Right lobe of liver (tissue), 6 donors: ENCODE data around the gene CLCN1. TPM values are rescaled to one million over a fixed set of nuclear protein-coding genes. Genes with fewer than 3 reads are reported as not detected.
"Not testable (repeated sequence)": the region's sequence is repeated elsewhere in the genome, so short reads cannot be mapped to it uniquely, and the experiment has no call there.

Source experiments
- ATAC-seq, 4 donors: fragments of 200-7000 bp; cut with Tn5 transposase; one replicate each; pipeline ENCODE4 v1.9.1; 2020; ENCODE audit warnings: mild to moderate bottlenecking in 4 of 4, moderate library complexity in 4 of 4
- DNase-seq, 3 donors: peaks; one replicate each; pipeline ENCODE4 v3.0.0-alpha.2; 2020
- H3K27ac ChIP-seq, 3 donors: fragments of 200-600 bp; one replicate each; pipeline ENCODE4 v1.8.0; 2022
- H3K27me3 ChIP-seq, 2 donors: fragments of 200-600 bp; one replicate each; pipeline ENCODE4 v1.8.0; 2022
- H3K36me3 ChIP-seq, 4 donors: fragments of 200-600 bp; sonication (generic) in 1 of 4; one replicate each; pipeline versions ENCODE4 v1.5.1 to v1.8.0; 2017 to 2022; ENCODE audit warnings: control low read depth in 1 of 4
- H3K4me1 ChIP-seq, 4 donors: fragments of 200-600 bp; sonication (generic) in 1 of 4; one replicate each; pipeline versions ENCODE4 v1.5.1 to v1.8.0; 2017 to 2022; ENCODE audit warnings: control low read depth in 1 of 4
- H3K4me3 ChIP-seq, 3 donors: fragments of 200-600 bp; one replicate each; pipeline ENCODE4 v1.8.0; 2022
- H3K9me3 ChIP-seq, 4 donors: fragments of 200-600 bp; sonication (generic) in 1 of 4; one replicate each; pipeline versions ENCODE4 v1.5.1 to v1.8.0; 2017 to 2022; ENCODE audit warnings: control low read depth in 1 of 4
- POLR2A ChIP-seq: fragments of 450-650 bp; IDR thresholded peaks from one replicate; pipeline ENCODE4 v1.6.1; 2017; ENCODE audit warnings: antibody characterized with exemption, mild to moderate bottlenecking
- WGBS: methylation state at CpG from one replicate; pipeline ENCODE4 v1.1.6; 2018; ENCODE audit warnings: low coverage, low lambda C conversion rate; ENCODE audit not compliant: insufficient coverage; ENCODE audit errors: missing lambda C conversion rate; 5-methylcytosine and 5-hydroxymethylcytosine counted together
- intact Hi-C, 2 donors: fragments of 100-400 bp; cut with DNase I; formaldehyde crosslinking; loops; one replicate each; pipeline versions ENCODE4 v1.11.2 to v1.14.1; 2022
- total RNA-seq, 6 experiments: library from RNA; depleted of rRNA in 2 of 6; stranded (reverse); fragments of >200 nt in 2 of 6; fragmentation: NEBNext Ultra II Directional in 3 of 6; extraction: Animal tissue kit (Norgen Biotek cat#: 25700) in 3 of 6; gene quantifications; one replicate each; pipeline versions ENCODE4 v1.1.0 to v1.2.4, GENCODE V29; 2016 to 2023
- TF ChIP-seq, protein P1 (sequence below), 4 donors: fragments of 200-600 bp in 3 of 4; fragments of 450-650 bp in 1 of 4; IDR thresholded peaks; one replicate each; pipeline versions ENCODE4 v1.5.1 to v1.8.0; 2016 to 2022; ENCODE audit warnings: antibody characterized with exemption in 4 of 4, mild to moderate bottlenecking in 2 of 4
- donor health status: DM: no; HTN: yes; CAD: no.
- donor health status: DM: no; HTN: no; CAD: no.
- donor health status: DM: no; HTN: no; CAD: no.
- donor health status: DM: no; HTN: yes; CAD: no.
- donor health status: DM: no; HTN: yes; CAD: no.

Gene CLCN1
- total RNA-seq, 6 experiments from 2014 or later = not detected

- H3K4me3 ChIP-seq = no peak overlapping the region
- peak in 1 of 3 donors; percentile 53 for DNase-seq
- H3K27me3 ChIP-seq = no peaks in the 10 kb centered on the region
- no peaks in the 10 kb centered on the region for H3K9me3 ChIP-seq
- no peak overlapping the region for H3K27ac ChIP-seq
- TF ChIP-seq POLR2A = no peak
- TF ChIP-seq, protein P1, sequence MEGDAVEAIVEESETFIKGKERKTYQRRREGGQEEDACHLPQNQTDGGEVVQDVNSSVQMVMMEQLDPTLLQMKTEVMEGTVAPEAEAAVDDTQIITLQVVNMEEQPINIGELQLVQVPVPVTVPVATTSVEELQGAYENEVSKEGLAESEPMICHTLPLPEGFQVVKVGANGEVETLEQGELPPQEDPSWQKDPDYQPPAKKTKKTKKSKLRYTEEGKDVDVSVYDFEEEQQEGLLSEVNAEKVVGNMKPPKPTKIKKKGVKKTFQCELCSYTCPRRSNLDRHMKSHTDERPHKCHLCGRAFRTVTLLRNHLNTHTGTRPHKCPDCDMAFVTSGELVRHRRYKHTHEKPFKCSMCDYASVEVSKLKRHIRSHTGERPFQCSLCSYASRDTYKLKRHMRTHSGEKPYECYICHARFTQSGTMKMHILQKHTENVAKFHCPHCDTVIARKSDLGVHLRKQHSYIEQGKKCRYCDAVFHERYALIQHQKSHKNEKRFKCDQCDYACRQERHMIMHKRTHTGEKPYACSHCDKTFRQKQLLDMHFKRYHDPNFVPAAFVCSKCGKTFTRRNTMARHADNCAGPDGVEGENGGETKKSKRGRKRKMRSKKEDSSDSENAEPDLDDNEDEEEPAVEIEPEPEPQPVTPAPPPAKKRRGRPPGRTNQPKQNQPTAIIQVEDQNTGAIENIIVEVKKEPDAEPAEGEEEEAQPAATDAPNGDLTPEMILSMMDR (IDR thresholded peaks at IDR 0.05) = no peak
- H3K36me3 ChIP-seq = peaks cover 0 to 42% (median 19%) of the 10 kb centered on the region in 4 donors
- WGBS = 82% methylated on average over 9 of the region's 15 CpGs
- intact Hi-C loops = no loop called here
- H3K4me1 ChIP-seq = peaks cover 0 to 56% (median 31%) of the 10 kb centered on the region in 4 donors
- ATAC-seq = no peak
Observed at GRCh38 chr7:143389316-143390103, 73.6 kb downstream of the CLCN1 start.

DNA sequence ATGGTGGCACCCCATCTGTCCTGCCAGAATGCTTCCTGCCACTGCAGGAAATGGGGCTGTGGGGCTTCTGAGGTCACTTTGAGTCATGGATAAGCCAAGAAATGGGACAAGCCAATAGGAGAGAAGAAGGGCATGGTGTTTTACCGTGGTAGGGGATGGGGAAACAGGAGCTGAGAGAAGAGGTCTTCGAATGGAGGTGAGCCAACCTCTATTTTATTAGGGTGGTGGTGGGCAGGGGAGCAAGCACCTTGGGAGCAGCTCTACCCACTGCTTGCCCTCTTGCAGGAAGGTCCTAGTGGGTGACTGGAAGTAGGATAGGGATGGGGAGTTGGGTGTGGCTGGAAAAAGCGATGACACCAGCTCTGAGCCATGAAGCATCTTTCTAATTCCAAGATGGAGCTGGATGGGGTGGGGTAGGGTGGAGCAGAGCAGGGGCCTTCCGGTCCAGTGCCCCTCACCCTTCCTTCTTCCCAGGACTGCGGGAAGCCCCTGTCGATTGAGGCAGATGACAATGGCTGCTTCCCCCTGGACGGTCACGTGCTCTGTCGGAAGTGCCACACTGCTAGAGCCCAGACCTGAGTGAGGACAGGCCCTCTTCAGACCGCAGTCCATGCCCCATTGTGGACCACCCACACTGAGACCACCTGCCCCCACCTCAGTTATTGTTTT is 74.3 kb downstream of the CLCN1 start:
- H3K27me3 ChIP-seq = no peaks in the 10 kb centered on the region
- peaks cover 0 to 42% (median 19%) of the 10 kb centered on the region in 4 donors for H3K36me3 ChIP-seq
- TF ChIP-seq POLR2A = no peak
- TF ChIP-seq, protein P1 (IDR thresholded peaks at IDR 0.05) = no peak
- peaks cover 0 to 56% (median 32%) of the 10 kb centered on the region in 4 donors for H3K4me1 ChIP-seq
- no peak overlapping the region for H3K27ac ChIP-seq
- no peaks in the 10 kb centered on the region for H3K9me3 ChIP-seq
- WGBS = 89% methylated on average over 4 of the region's 10 CpGs
- ATAC-seq (no peak), DNase-seq (no peak)
- no peak overlapping the region for H3K4me3 ChIP-seq
- intact Hi-C loops = no loop called here

DNA sequence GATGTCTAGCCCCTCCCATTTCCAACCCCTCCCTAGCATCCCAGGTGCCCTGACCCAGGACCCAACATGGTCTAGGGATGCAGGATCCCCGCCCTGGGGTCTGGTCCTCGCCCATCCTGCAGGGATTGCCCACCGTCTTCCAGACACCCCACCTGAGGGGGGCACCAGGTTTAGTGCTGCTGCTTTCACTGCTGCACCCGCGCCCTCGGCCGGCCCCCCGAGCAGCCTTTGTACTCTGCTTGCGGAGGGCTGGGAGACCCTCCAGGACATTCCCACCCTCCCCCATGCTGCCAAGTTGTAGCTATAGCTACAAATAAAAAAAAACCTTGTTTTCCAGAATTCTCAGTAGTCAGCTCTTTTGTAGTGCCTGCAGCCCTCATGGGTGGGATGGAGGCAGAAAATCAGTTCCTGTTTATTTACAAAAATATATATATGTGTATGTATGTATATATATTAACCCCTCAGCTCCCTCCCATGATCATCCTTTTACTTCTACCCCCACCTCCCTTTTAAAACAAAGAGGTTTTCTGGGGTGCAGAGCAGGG is 74.9 kb downstream of the CLCN1 start:
- 80% methylated on average over 2 of the region's 9 CpGs for WGBS
- H3K9me3 ChIP-seq = no peaks in the 10 kb centered on the region
- peaks cover 0 to 42% (median 19%) of the 10 kb centered on the region in 4 donors for H3K36me3 ChIP-seq
- H3K27me3 ChIP-seq = no peaks in the 10 kb centered on the region
- no peak for TF ChIP-seq POLR2A
- TF ChIP-seq, protein P1 (IDR thresholded peaks at IDR 0.05) = no peak
- H3K4me1 ChIP-seq = peaks cover 0 to 55% (median 32%) of the 10 kb centered on the region in 4 donors
- ATAC-seq (no peak), DNase-seq (no peak)
- peak overlapping the region in 1 of 3 donors; percentile 50 for H3K27ac ChIP-seq
- intact Hi-C loops = no loop called here
- H3K4me3 ChIP-seq = no peak overlapping the region

DNA sequence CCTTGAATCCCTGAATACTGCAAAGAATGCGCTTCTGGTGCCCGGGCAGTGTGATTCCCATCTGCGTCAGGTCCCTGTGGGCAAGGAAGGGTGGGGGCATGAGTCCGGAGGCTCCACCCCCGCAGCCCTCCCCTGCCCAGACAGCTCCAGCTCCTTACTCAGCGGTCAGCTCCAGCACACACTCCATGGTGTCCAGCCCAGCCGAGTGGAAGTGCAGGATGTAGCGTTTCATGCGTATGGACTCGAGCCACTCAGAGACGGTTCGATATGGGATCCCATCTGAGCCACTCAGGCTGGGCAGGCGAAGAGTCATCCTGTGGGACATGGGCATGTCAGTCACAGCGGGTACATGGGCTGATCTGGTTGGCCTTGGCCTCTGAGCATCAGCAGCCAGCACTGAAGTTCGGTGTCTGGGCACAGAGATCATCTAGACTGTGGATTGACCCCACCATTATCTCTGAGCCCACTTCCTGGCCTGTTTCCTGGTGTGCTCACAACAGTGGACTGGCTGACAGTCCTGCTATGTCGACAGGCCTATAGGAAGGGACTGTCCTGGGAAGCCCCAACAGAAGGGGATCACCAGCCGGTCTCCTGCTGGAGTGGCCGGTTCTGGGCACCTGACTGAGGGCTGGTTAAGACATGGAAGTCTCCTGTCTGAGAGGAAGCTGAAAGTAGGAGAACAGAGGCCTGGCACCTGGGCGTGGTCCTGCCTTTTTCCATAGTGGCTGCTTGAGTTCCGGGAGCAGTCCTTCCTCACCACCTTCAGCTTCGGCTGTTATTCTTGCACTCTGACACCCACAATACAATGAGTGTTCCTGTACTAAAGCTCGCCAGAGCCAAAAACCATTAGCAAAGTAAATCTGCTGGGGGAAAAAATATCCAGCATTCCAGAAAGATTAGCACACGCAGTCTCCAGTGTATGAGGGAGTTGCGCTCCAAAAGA is 75.8 kb downstream of the CLCN1 start:
- no peak overlapping the region for H3K4me3 ChIP-seq
- 37% methylated on average over 9 of the region's 24 CpGs for WGBS

DNA sequence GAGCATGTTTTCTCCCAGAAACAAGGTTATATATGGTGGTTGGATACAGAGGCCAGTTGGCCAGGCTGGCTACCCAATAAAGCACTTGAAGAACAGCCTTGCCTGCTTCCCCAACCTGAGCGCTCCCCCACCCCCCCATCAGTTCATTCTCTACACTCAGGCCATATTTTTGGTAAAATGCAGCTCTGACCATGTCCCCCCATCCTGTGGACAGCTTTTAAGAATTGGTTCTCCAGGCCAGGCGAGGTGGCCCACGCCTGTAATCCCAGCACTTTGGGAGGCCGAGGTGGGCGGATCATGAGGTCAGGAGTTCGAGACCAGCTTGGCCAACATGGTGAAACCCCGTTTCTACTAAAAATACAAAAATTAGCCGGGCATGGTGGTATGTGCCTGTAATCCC is 76.5 kb downstream of the CLCN1 start:
- peaks cover 0 to 66% (median 36%) of the 10 kb centered on the region in 4 donors for H3K4me1 ChIP-seq
- DNase-seq = not testable (repeated sequence)
- WGBS = 80% methylated on average over 1 of the region's 8 CpGs

More for the DNA sequence above, 75.8 kb downstream of the CLCN1 start:
- Histone ChIP-seq H3K27me3 (no peaks in the 10 kb centered on the region), H3K27ac (peak overlapping the region; percentile 42 to 51 (median 50)), H3K36me3 (peaks cover 0 to 42% (median 19%) of the 10 kb centered on the region in 4 donors), H3K4me1 (peaks cover 0 to 60% (median 33%) of the 10 kb centered on the region in 4 donors), H3K9me3 (no peaks in the 10 kb centered on the region)
- TF ChIP-seq POLR2A = no peak
- TF ChIP-seq, protein P1 (IDR thresholded peaks at IDR 0.05) = no peak
- peak; percentile 55 to 83 (median 78) for DNase-seq
- intact Hi-C loops = no loop called here
- ATAC-seq = peak; percentile 32 to 43 (median 36)

More for the DNA sequence above, 76.5 kb downstream of the CLCN1 start:
- intact Hi-C loops, H3K4me3 ChIP-seq, H3K9me3 ChIP-seq, ATAC-seq, H3K27me3 ChIP-seq: not testable (repeated sequence)
- H3K27ac ChIP-seq = peak overlapping the region in 2 of 3 donors; percentile 50 to 51
- peaks cover 0 to 39% (median 19%) of the 10 kb centered on the region in 4 donors for H3K36me3 ChIP-seq
